BJ (cell line): ENCODE results near the gene ZNF3. TPM values are rescaled to one million over a fixed set of nuclear protein-coding genes. Genes with fewer than 3 reads are reported as not detected.

Experiments
- CTCF ChIA-PET: fragments of 350-600 bp; formaldehyde crosslinking; extraction: SDS; loops from one replicate; lab custom pipeline; 2021; ENCODE audit warnings: antibody characterized with exemption, inconsistent platforms; lab: Yijun Ruan, JAX
- POLR2A ChIA-PET: fragments of 300-600 bp; sonication (Branson Sonifier 250); formaldehyde crosslinking; extraction: SDS; loops from one replicate; lab custom pipeline; 2021; ENCODE audit warnings: antibody characterized with exemption; lab: Charles Lee
- DNase-seq: peaks from one replicate; pipeline ENCODE4 v3.0.0-alpha.2; 2011; ENCODE audit warnings: low read depth
- H3K27me3 ChIP-seq: 2 replicates; pipeline ENCODE4 v1.6.0; 2011; ENCODE audit warnings: low read length; ENCODE audit not compliant: control insufficient read depth, insufficient read depth
- H3K36me3 ChIP-seq: 2 replicates; pipeline ENCODE4 v1.5.1; 2011; ENCODE audit warnings: low read length; ENCODE audit not compliant: control insufficient read depth, insufficient read depth
- H3K4me3 ChIP-seq: 2 replicates; pipeline ENCODE4 v1.5.1; 2011; ENCODE audit warnings: low read depth, mild to moderate bottlenecking, control low read depth, low read length
- CTCF ChIP-seq: IDR thresholded peaks from 2 replicates; pipeline ENCODE4 v1.5.1; 2011; ENCODE audit warnings: low read depth, mild to moderate bottlenecking, control low read depth, inconsistent platforms, low read length, moderate library complexity; ENCODE audit not compliant: insufficient read depth
- polyA plus RNA-seq: library from polyadenylated mRNA; depleted of rRNA; stranded (reverse); fragments of >200 nt; gene quantifications from 2 replicates; pipeline ENCODE4 v1.2.3, GENCODE V29; 2011

Gene ZNF3
- polyA plus RNA-seq, 1 experiment: 17.4 TPM

- Histone ChIP-seq H3K27me3 (no peaks in the 10 kb centered on the region), H3K4me3 (no peak overlapping the region), H3K36me3 (peaks cover 19% of the 10 kb centered on the region)
- TF ChIP-seq CTCF: no peak
- CTCF ChIA-PET: interaction anchor here (1.1 kb wide), 1 partner anchor 12 kb away, joined by 3 read pairs; no protein-coding TSS in a partner anchor
- no peak for DNase-seq
- POLR2A ChIA-PET: no interaction called here
Measured at GRCh38 chr7:100065452-100066186, 15.9 kb downstream of the ZNF3 start.

- Histone ChIP-seq H3K36me3 (peaks cover 11% of the 10 kb centered on the region), H3K4me3 (no peak overlapping the region), H3K27me3 (no peaks in the 10 kb centered on the region)
- TF ChIP-seq CTCF: no peak
- ChIA-PET POLR2A (no interaction called here), CTCF (no interaction called here)
- no peak for DNase-seq
Measured at GRCh38 chr7:100064162-100064561, 17.4 kb downstream of the ZNF3 start.

- Histone ChIP-seq H3K4me3 (no peak overlapping the region), H3K36me3 (peaks cover 10% of the 10 kb centered on the region), H3K27me3 (no peaks in the 10 kb centered on the region)
- DNase-seq: no peak
- ChIA-PET CTCF (no interaction called here), POLR2A (no interaction called here)
- no peak for TF ChIP-seq CTCF
Measured at GRCh38 chr7:100063376-100063775, 18.1 kb downstream of the ZNF3 start.

- Histone ChIP-seq H3K4me3 (no peak overlapping the region), H3K27me3 (no peaks in the 10 kb centered on the region), H3K36me3 (peaks cover 16% of the 10 kb centered on the region)
- no peak for DNase-seq
- no peak for TF ChIP-seq CTCF
- ChIA-PET POLR2A (no interaction called here), CTCF (interaction anchor here (1.0 kb wide), 1 partner anchor 71 kb away, joined by 3 read pairs; no protein-coding TSS in a partner anchor)
Measured at GRCh38 chr7:100061518-100062193, 19.9 kb downstream of the ZNF3 start.

GRCh38 chr7:100059251-100059739 lies 22.2 kb downstream of the ZNF3 start:
- DNase-seq: no peak
- ChIA-PET CTCF (interaction anchor here (0.6 to 1.1 kb wide), 2 partner anchors 23 to 424 kb away, joined by 3 to 5 read pairs; no protein-coding TSS in a partner anchor), POLR2A (no interaction called here)
- Histone ChIP-seq H3K4me3 (no peak overlapping the region), H3K36me3 (peaks cover 16% of the 10 kb centered on the region), H3K27me3 (no peaks in the 10 kb centered on the region)
- TF ChIP-seq CTCF: no peak
